Astrocyte (in vitro differentiated cells and primary cell): ENCODE data around the gene MIPOL1. TPM values are rescaled to one million over a fixed set of nuclear protein-coding genes. Genes with fewer than 3 reads are reported as not detected.

Source experiments
- DNase-seq: peaks from one replicate; pipeline ENCODE4 v3.0.0-alpha.2; 2010; ENCODE audit warnings: low read depth
- FAIRE-seq: peaks from 2 replicates; lab custom pipeline; 2011; peaks lifted over from hg19 to GRCh38; lab: Jason Lieb, UNC
- H2AFZ ChIP-seq: 2 replicates; pipeline ENCODE4 v1.6.0; 2012; ENCODE audit warnings: low read depth, low read length, inconsistent platforms
- H3K27ac ChIP-seq: 2 replicates; pipeline ENCODE4 v1.5.1; 2011; ENCODE audit warnings: low read depth, low read length, inconsistent platforms
- H3K27me3 ChIP-seq: 2 replicates; pipeline ENCODE4 v1.6.0; 2011; ENCODE audit warnings: low read length, inconsistent platforms; ENCODE audit not compliant: insufficient read depth
- H3K36me3 ChIP-seq: 2 replicates; pipeline ENCODE4 v1.5.1; 2011; ENCODE audit warnings: low read length, inconsistent platforms; ENCODE audit not compliant: insufficient read depth
- H3K4me1 ChIP-seq: 2 replicates; pipeline ENCODE4 v1.5.1; 2011; ENCODE audit warnings: low read length, inconsistent platforms; ENCODE audit not compliant: insufficient read depth
- H3K4me2 ChIP-seq: 2 replicates; pipeline ENCODE4 v1.6.0; 2012; ENCODE audit warnings: low read length, inconsistent platforms
- H3K4me3 ChIP-seq: 2 replicates; pipeline ENCODE4 v1.5.1; 2011; ENCODE audit warnings: low read depth, mild to moderate bottlenecking, low read length, inconsistent platforms; ENCODE audit not compliant: insufficient read depth
- H3K79me2 ChIP-seq: 2 replicates; pipeline ENCODE4 v1.6.0; 2012; ENCODE audit warnings: mild to moderate bottlenecking, low read length, inconsistent platforms; ENCODE audit not compliant: insufficient read depth
- H3K9ac ChIP-seq: 2 replicates; pipeline ENCODE4 v1.6.0; 2012; ENCODE audit warnings: mild to moderate bottlenecking, low read length, inconsistent platforms
- H3K9me3 ChIP-seq: 2 replicates; pipeline ENCODE4 v1.5.1; 2012; ENCODE audit warnings: low read depth, mild to moderate bottlenecking, low read length, inconsistent platforms; ENCODE audit not compliant: insufficient read depth
- H4K20me1 ChIP-seq: 2 replicates; pipeline ENCODE4 v1.6.0; 2012; ENCODE audit warnings: low read length, inconsistent platforms; ENCODE audit not compliant: insufficient read depth
- H3K27ac Mint-ChIP-seq: one replicate; pipeline ENCODE4 v1.8.0; 2021; ENCODE audit warnings: mild to moderate bottlenecking, mixed read lengths; ENCODE audit not compliant: unreplicated experiment
- H3K27me3 Mint-ChIP-seq: one replicate; pipeline ENCODE4 v1.8.0; 2021; ENCODE audit warnings: low read depth, mixed read lengths; ENCODE audit not compliant: unreplicated experiment
- H3K36me3 Mint-ChIP-seq: one replicate; pipeline ENCODE4 v1.8.0; 2021; ENCODE audit warnings: low read depth, mixed read lengths; ENCODE audit not compliant: unreplicated experiment
- H3K4me1 Mint-ChIP-seq: one replicate; pipeline ENCODE4 v1.8.0; 2021; ENCODE audit warnings: low read depth, mixed read lengths; ENCODE audit not compliant: unreplicated experiment
- H3K4me3 Mint-ChIP-seq: one replicate; pipeline ENCODE4 v1.8.0; 2021; ENCODE audit warnings: mild to moderate bottlenecking, moderate library complexity, mixed read lengths; ENCODE audit not compliant: unreplicated experiment
- H3K9me3 Mint-ChIP-seq: one replicate; pipeline ENCODE4 v1.8.0; 2021; ENCODE audit warnings: mild to moderate bottlenecking, mixed read lengths; ENCODE audit not compliant: unreplicated experiment
- CTCF ChIP-seq: IDR thresholded peaks from 2 replicates; pipeline ENCODE4 v1.5.1; 2011; ENCODE audit warnings: low read depth, mild to moderate bottlenecking, inconsistent platforms, low read length, moderate library complexity; ENCODE audit not compliant: insufficient read depth
- EZH2 ChIP-seq: IDR thresholded peaks from 2 replicates; pipeline ENCODE4 v1.6.1; 2012; ENCODE audit warnings: mild to moderate bottlenecking, low read length, inconsistent platforms; ENCODE audit not compliant: insufficient read depth
- total RNA-seq: library from RNA; stranded (reverse); gene quantifications from 2 replicates; pipeline ENCODE4 v1.2.1, GENCODE V29; 2021

Gene MIPOL1
- total RNA-seq, 1 donor from 2014 or later: 15.7 TPM

- Mint-ChIP-seq H3K36me3 (no peaks in the 10 kb centered on the region), H3K27me3 (no peaks in the 10 kb centered on the region), H3K27ac (no peak overlapping the region), H3K9me3 (no peaks in the 10 kb centered on the region), H3K4me1 (no peaks in the 10 kb centered on the region), H3K4me3 (no peak overlapping the region)
- FAIRE-seq (no peak), DNase-seq (no peak)
- TF ChIP-seq EZH2 (no peak), CTCF (no peak)
- H3K79me2 ChIP-seq: no peaks in the 10 kb centered on the region
- H3K9me3 ChIP-seq: no peaks in the 10 kb centered on the region
- no peak overlapping the region for H3K9ac ChIP-seq
- no peaks in the 10 kb centered on the region for H4K20me1 ChIP-seq
- no peaks in the 10 kb centered on the region for H3K27me3 ChIP-seq
- H3K4me1 ChIP-seq: no peaks in the 10 kb centered on the region
- no peaks in the 10 kb centered on the region for H3K36me3 ChIP-seq
- H3K4me3 ChIP-seq: no peak overlapping the region
- no peak overlapping the region for H3K4me2 ChIP-seq
- no peak overlapping the region for H2AFZ ChIP-seq
- no peak overlapping the region for H3K27ac ChIP-seq
Measured at GRCh38 chr14:37434867-37435266, 237.1 kb downstream of the MIPOL1 start.

- Histone ChIP-seq H3K79me2 (no peaks in the 10 kb centered on the region), H3K4me2 (no peak overlapping the region), H3K4me1 (no peaks in the 10 kb centered on the region), H3K36me3 (no peaks in the 10 kb centered on the region), H3K9me3 (no peaks in the 10 kb centered on the region), H3K27me3 (no peaks in the 10 kb centered on the region), H4K20me1 (no peaks in the 10 kb centered on the region), H3K9ac (no peak overlapping the region), H2AFZ (no peak overlapping the region), H3K27ac (no peak overlapping the region), H3K4me3 (no peak overlapping the region)
- Mint-ChIP-seq H3K4me1 (no peaks in the 10 kb centered on the region), H3K9me3 (no peaks in the 10 kb centered on the region), H3K36me3 (no peaks in the 10 kb centered on the region), H3K4me3 (no peak overlapping the region), H3K27me3 (no peaks in the 10 kb centered on the region), H3K27ac (no peak overlapping the region)
- DNase-seq (no peak), FAIRE-seq (no peak)
- TF ChIP-seq EZH2 (no peak), CTCF (no peak)
Measured at GRCh38 chr14:37436519-37436918, 238.8 kb downstream of the MIPOL1 start.

GRCh38 chr14:37437490-37437889 lies 239.8 kb downstream of the MIPOL1 start:
- Histone ChIP-seq H2AFZ (no peak overlapping the region), H3K9ac (no peak overlapping the region), H3K9me3 (no peaks in the 10 kb centered on the region), H3K4me3 (no peak overlapping the region), H3K27me3 (no peaks in the 10 kb centered on the region), H4K20me1 (no peaks in the 10 kb centered on the region), H3K79me2 (no peaks in the 10 kb centered on the region), H3K27ac (no peak overlapping the region), H3K4me2 (no peak overlapping the region), H3K4me1 (no peaks in the 10 kb centered on the region), H3K36me3 (no peaks in the 10 kb centered on the region)
- DNase-seq (no peak), FAIRE-seq (no peak)
- Mint-ChIP-seq H3K27ac (no peak overlapping the region), H3K36me3 (no peaks in the 10 kb centered on the region), H3K4me3 (no peak overlapping the region), H3K27me3 (no peaks in the 10 kb centered on the region), H3K4me1 (no peaks in the 10 kb centered on the region), H3K9me3 (no peaks in the 10 kb centered on the region)
- TF ChIP-seq CTCF (no peak), EZH2 (no peak)
